Fibroblast of upper back skin (primary cell): ENCODE measurements around the gene ABCA4.
A peak's percentile ranks its signal among the peaks of the same experiment; 100 is the strongest.

ENCODE experiments used
- DNase-seq: peaks from one replicate; pipeline ENCODE4 v3.0.0-alpha.2; 2013

Gene ABCA4

GRCh38 chr1:94121411-94121821 lies 468 bp upstream of the ABCA4 start:
- DNase-seq = no peak

DNA sequence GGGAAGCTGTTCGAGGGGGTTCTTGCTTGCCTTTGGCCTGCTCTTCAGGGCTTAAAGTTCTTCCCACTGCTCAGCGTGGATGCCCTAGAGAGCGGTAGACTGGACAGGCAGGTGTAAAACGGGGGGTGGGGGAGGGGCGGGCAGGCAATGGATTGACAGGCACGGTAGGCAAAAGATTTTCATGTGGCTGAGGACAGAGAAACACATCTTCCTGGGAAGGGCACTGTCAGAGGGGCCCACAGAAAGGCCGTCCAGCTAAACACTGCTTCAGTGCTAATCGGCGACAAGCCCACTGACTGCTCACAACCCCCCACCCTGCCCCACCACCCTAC lies 412 bp downstream of the ABCA4 start:
- DNase-seq = no peak

DNA sequence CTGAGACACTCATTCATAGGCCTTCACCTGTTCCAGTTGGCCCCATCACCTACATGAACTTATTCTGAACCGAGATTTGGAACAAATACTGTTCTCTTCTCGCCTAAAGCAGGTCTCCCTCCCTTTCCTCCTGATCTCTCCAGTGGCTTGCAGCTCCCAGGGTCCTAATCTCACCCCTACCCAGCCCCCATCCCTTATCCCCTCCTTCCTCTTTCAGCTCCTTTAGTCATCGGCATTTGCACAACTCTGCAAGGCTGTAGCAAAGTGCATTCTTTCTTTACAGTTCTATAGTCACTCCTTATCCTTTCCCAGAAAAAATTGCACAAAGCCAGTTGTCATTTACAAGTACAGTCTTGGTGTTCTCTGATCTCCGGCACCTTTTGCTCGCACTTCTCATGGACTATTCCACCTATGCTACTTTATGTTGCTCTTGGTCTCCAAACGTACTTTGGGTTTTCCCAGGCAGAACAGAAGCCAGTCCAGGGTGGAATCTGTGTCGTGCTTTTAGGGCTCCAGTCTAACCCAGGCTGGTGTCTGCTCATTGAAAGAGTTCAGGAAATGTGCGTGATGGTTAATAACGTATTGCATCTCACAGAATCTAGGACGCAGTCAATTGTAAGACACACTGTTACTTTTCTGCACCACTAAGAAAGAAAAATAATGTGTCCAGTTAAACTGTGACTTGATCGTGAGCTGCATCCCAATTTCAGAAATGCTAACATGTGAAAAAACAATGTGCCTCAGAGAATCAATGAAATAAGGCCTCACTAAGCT lies 965 bp downstream of the ABCA4 start:
- no peak for DNase-seq

- DNase-seq = no peak
These were observed 1.6 kb downstream of the ABCA4 start for GRCh38 chr1:94119306-94119705.

- DNase-seq = no peak
These were observed 2.5 kb downstream of the ABCA4 start for GRCh38 chr1:94118471-94118870.

DNA sequence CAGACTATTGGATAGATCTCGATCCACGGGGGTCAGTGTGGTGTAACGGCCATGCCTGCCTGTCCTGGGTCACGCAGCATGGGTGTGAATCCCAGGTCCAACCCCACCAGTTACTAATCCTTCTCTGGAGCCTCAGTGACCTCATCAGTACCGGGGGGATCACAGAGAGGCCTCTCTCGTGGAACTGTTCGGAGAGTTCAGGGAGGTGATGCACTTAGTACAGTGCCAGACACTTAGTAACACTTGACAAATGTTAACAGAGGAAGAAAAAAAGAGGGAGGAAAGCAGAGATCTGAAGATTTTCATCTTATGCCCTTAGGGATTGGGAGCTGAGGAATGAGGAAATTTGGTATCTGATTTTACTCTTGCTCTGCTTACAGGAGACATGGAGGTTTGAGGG lies 2.9 kb downstream of the ABCA4 start:
- DNase-seq = no peak

GRCh38 chr1:94117259-94117851 lies 3.6 kb downstream of the ABCA4 start:
- DNase-seq = no peak

DNA sequence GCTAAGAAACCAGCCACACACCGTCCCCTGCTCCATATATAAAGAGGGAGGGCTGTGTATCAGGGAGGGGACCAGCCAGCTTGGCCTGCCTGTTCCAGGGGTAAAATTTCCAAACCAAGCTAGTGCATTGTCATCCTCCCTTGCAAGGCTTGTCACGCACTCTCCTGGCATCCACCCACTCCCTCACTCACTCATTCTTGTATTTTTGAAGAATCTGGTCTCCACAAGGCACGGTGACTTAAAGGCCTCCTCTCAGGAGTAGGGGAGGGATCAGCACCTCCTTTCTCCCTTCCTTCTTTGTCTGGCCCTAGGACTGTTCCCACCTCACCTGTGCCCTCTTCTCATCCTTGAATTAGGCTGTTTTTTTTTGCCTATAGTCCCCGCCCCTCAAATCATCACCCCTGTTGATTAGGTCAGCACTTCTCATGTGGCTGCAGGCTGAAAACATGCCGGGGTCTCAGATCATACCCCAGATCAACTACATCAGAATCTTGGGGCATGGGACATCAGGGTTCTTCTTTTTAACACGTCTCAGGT lies 5.0 kb downstream of the ABCA4 start:
- DNase-seq = peak; percentile 40

DNA sequence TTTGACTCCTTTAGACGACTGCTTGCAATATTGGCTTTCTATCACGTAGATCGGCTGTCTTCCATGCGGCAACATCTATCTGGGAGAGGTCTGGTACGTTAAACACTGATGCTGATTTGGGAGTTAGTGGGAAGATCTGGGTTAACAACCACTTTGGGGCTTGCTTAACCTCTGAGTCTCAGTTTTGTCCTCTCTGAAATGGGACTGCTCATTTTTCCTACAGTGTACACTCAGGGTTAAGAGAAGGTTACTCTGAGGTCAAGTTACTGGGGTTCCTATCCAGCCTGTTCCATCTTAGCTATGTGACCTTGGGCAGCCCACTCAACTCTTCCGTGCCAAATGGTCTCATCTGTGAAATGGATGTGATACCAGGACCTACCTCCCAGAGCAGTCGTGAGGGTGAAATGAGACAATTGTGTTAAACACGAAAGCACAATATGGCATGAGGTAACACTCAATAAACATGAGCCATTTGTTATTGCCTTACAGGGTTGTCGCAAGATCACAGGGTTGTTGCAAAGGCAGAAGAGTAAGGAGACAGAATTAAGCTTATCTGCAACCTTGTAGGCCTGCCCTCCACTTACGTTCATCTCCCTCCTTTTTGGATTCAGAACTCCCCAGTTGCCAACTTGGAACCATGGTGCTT lies 5.6 kb downstream of the ABCA4 start:
- no peak for DNase-seq

DNA sequence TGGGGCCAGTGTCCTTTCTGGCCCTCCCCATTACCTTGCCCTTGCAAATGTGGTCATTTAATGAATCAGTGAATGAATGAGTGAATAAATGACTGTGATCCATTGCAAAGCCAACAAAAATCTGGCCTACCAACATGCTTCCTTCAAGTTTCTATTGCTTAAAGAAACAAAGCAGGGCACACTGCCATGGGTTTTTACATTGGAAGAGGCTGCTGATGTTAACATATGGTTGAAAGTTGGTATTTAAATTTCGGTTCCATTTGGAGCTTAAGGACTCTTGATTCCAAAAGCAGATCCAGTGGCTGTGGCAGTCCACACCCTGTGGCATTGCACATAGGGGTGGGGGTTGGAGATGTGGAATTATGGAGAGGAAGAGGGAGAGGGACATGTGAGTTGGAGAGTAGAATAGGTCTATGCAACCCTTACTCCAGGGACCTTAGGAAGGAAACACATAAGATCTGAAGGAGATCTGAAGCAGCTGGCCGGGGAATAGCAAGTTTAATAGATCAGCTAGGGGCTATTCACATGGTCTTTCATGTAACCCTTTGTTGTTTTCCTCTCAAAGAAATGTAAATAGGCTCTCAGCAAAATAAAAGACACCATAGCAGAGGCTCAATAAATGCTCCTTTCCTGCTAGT lies 7.2 kb downstream of the ABCA4 start:
- no peak for DNase-seq

GRCh38 chr1:94111879-94112278 lies 9.1 kb downstream of the ABCA4 start:
- DNase-seq = no peak

GRCh38 chr1:94110946-94111740 lies 9.8 kb downstream of the ABCA4 start:
- DNase-seq = no peak

DNA sequence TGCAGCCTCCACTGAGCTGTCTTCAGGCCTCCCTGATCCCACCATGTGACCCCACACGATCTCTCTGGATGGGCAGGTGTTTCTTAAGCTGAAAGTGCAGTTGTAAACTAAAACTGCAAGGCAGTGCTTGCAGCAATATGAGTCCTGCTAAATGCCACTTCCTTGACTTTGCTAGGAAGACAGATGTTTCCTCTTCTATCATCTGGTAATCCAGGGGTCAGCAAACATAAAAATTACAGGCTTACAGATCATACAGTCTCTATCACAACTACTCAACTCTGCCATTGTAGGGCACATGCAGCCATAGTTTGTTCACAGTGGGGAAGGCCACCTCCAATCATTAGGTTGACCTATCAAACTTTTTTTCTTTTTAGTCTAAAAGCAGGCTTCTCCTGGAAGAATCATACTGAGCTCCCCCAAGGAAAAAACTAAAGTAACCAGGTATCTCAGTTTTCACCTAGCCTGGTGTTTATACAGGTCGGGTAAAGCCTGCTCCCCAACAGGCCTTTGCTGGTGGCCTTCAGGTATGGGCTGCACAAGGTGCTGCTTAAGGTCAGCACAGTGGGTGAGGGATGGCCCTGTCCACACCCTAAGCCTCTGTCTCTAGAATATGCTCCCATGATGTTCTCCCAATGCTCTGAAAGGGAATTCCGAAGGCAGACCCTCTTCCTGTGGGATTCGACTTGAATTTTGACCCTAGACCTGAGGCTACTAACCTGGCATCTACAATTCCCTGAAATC lies 10.8 kb downstream of the ABCA4 start:
- DNase-seq = no peak

DNA sequence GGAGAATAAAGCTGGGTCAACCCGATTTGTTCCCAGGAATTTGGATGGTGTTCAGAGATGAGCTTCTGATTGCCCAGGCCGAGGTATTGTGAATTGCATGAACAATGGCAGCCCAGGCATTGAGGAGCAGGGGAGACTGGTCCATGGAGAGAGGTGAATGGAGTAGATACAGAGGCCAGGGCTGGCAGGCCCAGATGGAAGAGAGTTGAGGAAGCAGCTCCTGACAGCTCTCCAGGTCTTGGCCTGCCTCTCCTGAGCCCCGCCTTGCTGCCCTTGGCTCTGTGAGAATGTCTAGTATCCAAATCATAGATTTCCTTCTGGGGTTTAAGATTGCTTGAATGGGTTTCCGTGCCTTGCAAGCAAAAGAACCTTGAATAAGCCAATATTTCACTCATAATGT lies 11.5 kb downstream of the ABCA4 start:
- DNase-seq = no peak

DNA sequence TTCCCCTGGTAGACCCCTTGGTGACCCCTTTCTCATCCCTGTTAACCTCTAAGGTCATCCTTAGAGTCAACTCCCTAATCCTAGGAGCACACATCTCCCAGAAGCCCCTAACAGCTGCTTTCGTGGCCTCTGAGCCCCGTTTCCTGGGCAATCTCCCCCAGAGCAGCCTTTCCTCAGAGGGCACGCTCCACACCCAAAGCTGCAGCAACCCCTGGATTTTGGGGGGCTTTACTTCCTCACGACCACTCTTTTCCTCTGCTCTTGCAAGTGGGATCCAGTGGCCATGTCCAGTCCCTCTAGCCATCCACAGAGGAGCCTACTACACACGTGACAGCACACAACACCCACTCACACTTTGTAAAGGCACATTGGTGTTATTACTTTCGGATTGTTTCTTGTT lies 13.8 kb downstream of the ABCA4 start:
- DNase-seq = no peak

DNA sequence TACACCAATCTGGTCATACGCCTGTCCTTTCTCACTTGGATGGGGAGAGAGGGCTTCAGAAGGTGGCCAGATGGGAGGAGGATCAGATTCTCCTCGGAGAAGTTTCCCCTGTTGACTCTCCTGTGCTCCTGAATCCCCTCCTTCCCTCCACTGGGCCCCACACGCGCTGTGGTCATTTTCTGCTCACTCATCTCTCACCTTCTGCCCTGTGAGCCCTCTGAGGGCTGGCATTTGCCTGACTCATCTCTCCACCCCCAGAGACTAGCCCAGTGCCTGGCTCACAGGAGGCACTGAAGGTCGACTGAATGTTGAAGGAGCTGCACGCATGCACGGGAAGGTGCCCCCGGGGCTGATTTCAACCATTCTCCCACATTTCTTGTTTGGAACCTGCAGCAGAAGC lies 14.2 kb downstream of the ABCA4 start:
- DNase-seq = no peak

DNA sequence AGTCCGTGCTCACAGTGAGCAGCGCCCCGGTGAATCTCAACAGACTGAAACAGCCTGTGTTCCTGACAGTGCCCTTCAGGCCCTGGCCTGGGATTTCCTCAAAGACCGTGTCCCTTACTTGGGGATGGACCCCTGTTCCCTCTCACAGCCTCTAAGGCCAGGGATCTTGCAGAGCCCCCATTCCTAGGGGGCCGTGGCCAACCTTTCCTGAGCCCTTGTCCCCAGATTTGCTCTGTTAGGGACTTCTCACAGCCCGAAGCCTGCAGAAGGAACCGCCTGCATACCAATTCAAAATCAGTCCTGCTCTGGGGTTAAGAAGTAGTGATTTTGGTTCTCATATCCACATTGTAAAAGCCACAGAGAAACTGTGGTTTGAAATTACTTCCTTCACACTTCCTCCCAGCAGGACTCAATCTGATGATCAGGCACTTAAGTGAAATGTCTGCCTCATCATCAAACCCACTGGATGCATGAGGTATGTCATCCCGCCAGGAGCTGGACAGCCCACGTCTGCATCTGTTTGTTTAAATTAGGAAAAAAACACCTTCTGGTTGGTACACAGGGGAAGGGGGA lies 14.9 kb downstream of the ABCA4 start:
- DNase-seq = peak; percentile 34

GRCh38 chr1:94105581-94105952 lies 15.4 kb downstream of the ABCA4 start:
- no peak for DNase-seq

DNA sequence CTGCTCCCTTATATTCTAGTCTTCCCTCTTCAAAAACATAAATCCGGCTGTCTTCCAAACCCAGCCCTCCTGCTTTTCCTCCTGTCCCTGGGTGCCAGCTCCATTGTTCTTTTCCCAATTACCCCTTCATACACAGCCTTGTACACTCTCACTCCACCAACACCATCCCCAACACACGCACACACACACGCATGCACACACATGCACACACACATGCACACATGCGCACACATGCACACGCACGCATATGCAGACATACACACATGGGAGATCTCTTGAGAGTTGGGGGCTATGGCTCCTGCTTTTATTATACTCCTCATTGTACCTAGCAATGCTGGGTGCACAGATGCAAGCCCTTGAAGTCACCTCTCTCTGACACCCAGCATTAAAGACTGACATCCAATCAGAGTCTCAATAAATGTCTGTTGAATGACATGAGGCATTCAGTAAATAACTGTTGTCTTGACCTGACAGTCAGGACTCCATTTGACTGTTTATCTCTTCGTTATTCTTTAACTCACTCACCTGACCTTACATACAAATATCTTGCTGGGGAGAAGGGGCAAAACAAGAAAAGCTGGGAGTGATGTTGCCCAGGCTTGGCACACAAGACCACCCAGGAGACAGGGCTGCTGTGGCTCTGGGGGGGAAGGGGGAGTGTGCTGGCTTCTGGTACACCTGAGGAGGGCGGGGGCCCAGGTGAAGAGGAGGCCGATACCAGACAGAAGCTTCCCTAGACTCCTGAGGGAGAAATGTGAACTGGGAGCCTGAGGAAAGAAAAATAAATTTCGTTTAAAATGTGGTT lies 16.0 kb downstream of the ABCA4 start:
- no peak for DNase-seq

GRCh38 chr1:94104127-94104684 lies 16.7 kb downstream of the ABCA4 start:
- no peak for DNase-seq

DNA sequence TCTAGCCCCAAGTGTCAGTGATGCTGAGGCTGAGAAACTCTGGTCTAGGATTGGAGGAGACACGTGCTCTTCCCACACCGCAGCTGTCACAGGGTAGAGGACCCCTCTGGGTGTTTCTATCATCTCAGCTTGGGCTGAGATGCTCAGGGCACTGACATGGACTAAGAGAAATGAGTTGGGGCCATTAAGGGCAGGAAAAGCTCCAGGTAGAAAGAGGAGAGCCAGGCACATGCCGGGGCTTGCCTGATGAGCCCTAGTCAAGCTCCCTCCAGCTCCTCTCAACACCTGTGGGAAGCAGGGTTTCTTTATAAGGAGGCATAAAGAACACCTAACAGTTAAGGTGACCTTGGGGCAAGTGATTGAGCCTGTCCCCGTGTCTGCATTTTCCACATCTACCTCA lies 17.3 kb downstream of the ABCA4 start:
- DNase-seq = no peak
